IMR-90 (cell line): ENCODE data around the gene MIA2. TPM values are rescaled to one million over a fixed set of nuclear protein-coding genes. Genes with fewer than 3 reads are reported as not detected.

Experiments used
- ATAC-seq: fragments of 200-7000 bp; cut with Tn5 transposase; 2 replicates; pipeline ENCODE4 v1.9.1; 2020; ENCODE audit warnings: low read depth, mild to moderate bottlenecking, moderate library complexity
- BruUV-seq: library from RNA; stranded (reverse); fragments of 400-500 nt; replicated peaks from 2 replicates; lab custom pipeline; 2021; lab: Mats Ljungman, UMichigan
- CTCF ChIA-PET: fragments of 300-600 bp; formaldehyde crosslinking; extraction: SDS; loops from one replicate; lab custom pipeline; 2021; ENCODE audit warnings: antibody characterized with exemption; lab: Yijun Ruan, JAX
- POLR2A ChIA-PET: fragments of 300-600 bp; sonication (Branson Sonifier 250); formaldehyde crosslinking; loops from one replicate; lab custom pipeline; 2022; ENCODE audit warnings: antibody characterized with exemption; ENCODE audit not compliant: unreplicated experiment; lab: Charles Lee
- DNase-seq: peaks from one replicate; pipeline ENCODE4 v3.0.0; 2013
- H2AFZ ChIP-seq: replicated peaks from 2 replicates; pipeline ENCODE3; 2013; ENCODE audit warnings: low read length, mild to moderate bottlenecking; ENCODE audit not compliant: poor library complexity
- H2AK5ac ChIP-seq: 2 replicates; pipeline ENCODE4 v1.6.1; 2013; ENCODE audit warnings: low read depth, low read length, inconsistent platforms
- H2AK9ac ChIP-seq: replicated peaks from 2 replicates; pipeline ENCODE3; 2013; ENCODE audit warnings: mild to moderate bottlenecking, low read depth, low read length, moderate library complexity; ENCODE audit not compliant: poor library complexity
- H2BK120ac ChIP-seq: 2 replicates; pipeline ENCODE4 v1.6.1; 2013; ENCODE audit warnings: low read depth, low read length, inconsistent platforms
- H2BK15ac ChIP-seq: 3 replicates; pipeline ENCODE4 v1.6.1; 2013; ENCODE audit warnings: low read depth, low read length, inconsistent platforms
- H2BK20ac ChIP-seq: 2 replicates; pipeline ENCODE4 v1.6.1; 2013; ENCODE audit warnings: low read depth, mild to moderate bottlenecking, inconsistent platforms, low read length, moderate library complexity
- H2BK5ac ChIP-seq: 2 replicates; pipeline ENCODE4 v1.6.1; 2013; ENCODE audit warnings: mild to moderate bottlenecking, low read depth, low read length, inconsistent platforms; ENCODE audit not compliant: poor library complexity, severe bottlenecking
- H3K14ac ChIP-seq: replicated peaks from 2 replicates; pipeline ENCODE4 v1.6.1; 2013; ENCODE audit warnings: low read depth, low read length, inconsistent platforms
- H3K18ac ChIP-seq: 2 replicates; pipeline ENCODE4 v1.6.1; 2013; ENCODE audit warnings: low read depth, low read length, control low read depth
- H3K23ac ChIP-seq: 2 replicates; pipeline ENCODE4 v1.6.1; 2013; ENCODE audit warnings: low read depth, low read length, inconsistent platforms
- H3K27ac ChIP-seq: 2 replicates; pipeline ENCODE4 v1.5.1; 2013; ENCODE audit warnings: mild to moderate bottlenecking, control low read depth, low read length; ENCODE audit not compliant: insufficient read depth
- H3K27me3 ChIP-seq: 2 replicates; pipeline ENCODE4 v1.6.1; 2013; ENCODE audit warnings: low read length; ENCODE audit not compliant: control insufficient read depth, insufficient read depth
- H3K36me3 ChIP-seq: 2 replicates; pipeline ENCODE4 v1.6.1; 2013; ENCODE audit warnings: low read length, mixed read lengths; ENCODE audit not compliant: control insufficient read depth, insufficient read depth
- H3K4ac ChIP-seq: 2 replicates; pipeline ENCODE4 v1.6.1; 2013; ENCODE audit warnings: low read depth, low read length, inconsistent platforms
- H3K4me1 ChIP-seq: 2 replicates; pipeline ENCODE4 v1.6.1; 2013; ENCODE audit warnings: low read length, mixed read lengths; ENCODE audit not compliant: control insufficient read depth, insufficient read depth
- H3K4me2 ChIP-seq: 2 replicates; pipeline ENCODE4 v1.6.1; 2013; ENCODE audit warnings: low read depth, mild to moderate bottlenecking, control low read depth, low read length, moderate library complexity
- H3K4me3 ChIP-seq: 2 replicates; pipeline ENCODE4 v1.5.1; 2013; ENCODE audit warnings: low read depth, mild to moderate bottlenecking, control low read depth, low read length, moderate library complexity; ENCODE audit not compliant: insufficient read depth
- H3K56ac ChIP-seq: 2 replicates; pipeline ENCODE4 v1.6.1; 2013; ENCODE audit warnings: low read length, inconsistent platforms; ENCODE audit not compliant: insufficient read depth; ENCODE audit errors: extremely low read depth
- H3K79me1 ChIP-seq, 2 experiments: 2 replicates each; pipeline ENCODE4 v1.6.1; 2013; ENCODE audit warnings: low read length in 2 of 2, inconsistent platforms in 1 of 2, low read depth in 1 of 2
- H3K9ac ChIP-seq: 2 replicates; pipeline ENCODE4 v1.6.1; 2013; ENCODE audit warnings: low read depth, low read length, control low read depth
- H3K9me1 ChIP-seq: 2 replicates; pipeline ENCODE4 v1.6.1; 2013; ENCODE audit warnings: low read length, inconsistent platforms; ENCODE audit not compliant: insufficient read depth
- H3K9me3 ChIP-seq: 2 replicates; pipeline ENCODE4 v1.6.1; 2013; ENCODE audit warnings: low read length; ENCODE audit not compliant: control insufficient read depth, insufficient read depth
- H4K20me1 ChIP-seq: 2 replicates; pipeline ENCODE4 v1.6.1; 2013; ENCODE audit warnings: low read length, inconsistent platforms; ENCODE audit not compliant: insufficient read depth
- H4K5ac ChIP-seq: 2 replicates; pipeline ENCODE4 v1.6.1; 2013; ENCODE audit warnings: mild to moderate bottlenecking, low read depth, low read length, control low read depth
- H4K8ac ChIP-seq, 2 experiments: 2 replicates each; pipeline ENCODE4 v1.6.1; 2013; ENCODE audit warnings: low read depth in 2 of 2, low read length in 2 of 2, control low read depth in 1 of 2, inconsistent platforms in 1 of 2
- H4K91ac ChIP-seq: 2 replicates; pipeline ENCODE4 v1.6.1; 2013; ENCODE audit warnings: low read depth, low read length, inconsistent platforms; ENCODE audit not compliant: insufficient read depth
- BHLHE40 ChIP-seq: fragments of 150-350 bp; IDR thresholded peaks from 2 replicates; pipeline ENCODE4 v1.6.1; 2016; ENCODE audit warnings: mild to moderate bottlenecking, low read depth, low read length
- CEBPB ChIP-seq: IDR thresholded peaks from 2 replicates; pipeline ENCODE4 v1.6.1; 2012; ENCODE audit warnings: low read depth, low read length, improper control_type of control experiment
- CHD1 ChIP-seq: IDR thresholded peaks from 2 replicates; pipeline ENCODE4 v1.6.1; 2012; ENCODE audit warnings: low read depth, low read length, improper control_type of control experiment
- CTCF ChIP-seq: conservative IDR thresholded peaks from 2 replicates; pipeline ENCODE4 v1.5.1; 2012; ENCODE audit warnings: mild to moderate bottlenecking, low read depth, low read length, improper control_type of control experiment
- ELK1 ChIP-seq: fragments of 150-350 bp; IDR thresholded peaks from 2 replicates; pipeline ENCODE4 v1.6.1; 2016; ENCODE audit warnings: low read depth, mild to moderate bottlenecking, low read length, moderate library complexity, borderline replicate concordance
- FOS ChIP-seq: fragments of 150-350 bp; IDR thresholded peaks from 2 replicates; pipeline ENCODE4 v1.6.1; 2016; ENCODE audit warnings: low read depth, low read length
- MAFK ChIP-seq: IDR thresholded peaks from 2 replicates; pipeline ENCODE4 v1.6.1; 2012; ENCODE audit warnings: low read depth, low read length, improper control_type of control experiment
- MAZ ChIP-seq: IDR thresholded peaks from 2 replicates; pipeline ENCODE4 v1.6.1; 2012; ENCODE audit warnings: low read depth, mild to moderate bottlenecking, low read length, improper control_type of control experiment, moderate library complexity, borderline replicate concordance
- MXI1 ChIP-seq: IDR thresholded peaks from 2 replicates; pipeline ENCODE4 v1.6.1; 2012; ENCODE audit warnings: low read depth, mild to moderate bottlenecking, low read length, moderate library complexity, borderline replicate concordance
- NFE2L2 ChIP-seq: fragments of 150-350 bp; IDR thresholded peaks from 2 replicates; pipeline ENCODE4 v1.6.1; 2016; ENCODE audit warnings: low read depth, mild to moderate bottlenecking, low read length
- RAD21 ChIP-seq: IDR thresholded peaks from 2 replicates; pipeline ENCODE4 v1.6.1; 2012; ENCODE audit warnings: low read length, improper control_type of control experiment
- RCOR1 ChIP-seq: IDR thresholded peaks from 2 replicates; pipeline ENCODE4 v1.6.1; 2012; ENCODE audit warnings: mild to moderate bottlenecking, low read length, improper control_type of control experiment; ENCODE audit not compliant: insufficient replicate concordance
- RFX5 ChIP-seq: IDR thresholded peaks from 2 replicates; pipeline ENCODE4 v1.8.0; 2012; ENCODE audit warnings: low read depth, mild to moderate bottlenecking, low read length, moderate library complexity
- SMC3 ChIP-seq: fragments of 150-350 bp; IDR thresholded peaks from 2 replicates; pipeline ENCODE4 v1.6.1; 2016; ENCODE audit warnings: low read depth, mild to moderate bottlenecking, antibody characterized with exemption, low read length, moderate library complexity
- USF2 ChIP-seq: fragments of 150-350 bp; IDR thresholded peaks from 2 replicates; pipeline ENCODE4 v1.6.1; 2017; ENCODE audit warnings: mild to moderate bottlenecking, antibody characterized with exemption, low read length, low read depth
- WGBS, 2 experiments: methylation state at CpG; one replicate each; pipeline versions ENCODE4 v1.1.5 to v1.1.7; 2013; ENCODE audit warnings: missing lambda C conversion rate in 2 of 2; ENCODE audit not compliant: insufficient read length in 1 of 2; ENCODE audit errors: extremely low coverage in 2 of 2; 5-methylcytosine and 5-hydroxymethylcytosine counted together
- dilution Hi-C: fragments of 300-500 bp; cut with HindIII; formaldehyde crosslinking; loops from one replicate; pipeline ENCODE4 v1.14.3; 2018; ENCODE audit warnings: low sequenced_read_pairs; ENCODE audit not compliant: unreplicated experiment
- in situ Hi-C: fragments of 300-500 bp; cut with MboI; formaldehyde crosslinking; loops from 3 replicates; pipeline ENCODE4 v1.14.3; 2019; ENCODE audit warnings: low sequenced_read_pairs, inconsistent platforms, mixed read lengths
- intact Hi-C: fragments of 100-400 bp; cut with micrococcal nuclease; formaldehyde crosslinking; loops from 2 replicates; pipeline ENCODE4 v1.10.0; 2022
- polyA plus RNA-seq, 3 experiments: library from polyadenylated mRNA; depleted of rRNA; stranded (reverse); fragments of >200 nt; gene quantifications; 2 replicates each; pipeline ENCODE4 v1.2.3, GENCODE V29; 2012; ENCODE audit warnings: low replicate concordance in 1 of 3
- total RNA-seq: library from RNA; depleted of rRNA; stranded (reverse); fragments of >200 nt; gene quantifications from 2 replicates; pipeline ENCODE4 v1.2.3, GENCODE V29; 2012

Gene MIA2
- total and polyA plus RNA-seq, 2 of the 4 experiments (the other 2 are of a cell fraction) = 3.9 to 6.8 TPM

- no TSS peak for BruUV-seq
- Histone ChIP-seq H2BK15ac (no peak overlapping the region), H2BK120ac (no peak overlapping the region), H4K91ac (no peak overlapping the region), H3K4me1 (no peaks in the 10 kb centered on the region), H3K14ac (no peak overlapping the region), H4K5ac (no peak overlapping the region), H3K4me2 (no peak overlapping the region), H2BK20ac (no peak overlapping the region), H4K8ac (no peak overlapping the region), H2BK5ac (no peak overlapping the region), H2AK9ac (no peak overlapping the region), H3K9ac (no peak overlapping the region), H3K18ac (no peak overlapping the region), H3K9me1 (0 out of 2 replicates have a peak, but pooled peaks cover 3% of the 10 kb centered on the region), H3K23ac (no peak overlapping the region), H3K36me3 (peaks cover 3% of the 10 kb centered on the region; the same call in 1 of the 2 replicates), H3K79me1 (peaks cover 19 to 43% of the 10 kb centered on the region in 2 experiments), H3K27ac (no peak overlapping the region), H3K4me3 (no peak overlapping the region), H3K27me3 (no peaks in the 10 kb centered on the region), H2AK5ac (no peak overlapping the region), H2AFZ (no peak overlapping the region), H4K20me1 (peaks cover 3% of the 10 kb centered on the region; the same call in 1 of the 2 replicates), H3K9me3 (no peaks in the 10 kb centered on the region; the same call in 1 of the 2 replicates), H3K4ac (no peak overlapping the region), H3K56ac (no peak overlapping the region)
- DNase-seq = no peak
- no peak for ATAC-seq
- in situ Hi-C loops = no loop called here
- POLR2A ChIA-PET = no interaction called here
- intact Hi-C loops = no loop called here
- CTCF ChIA-PET = no interaction called here
- TF ChIP-seq CTCF = no peak
- no peak for TF ChIP-seq RFX5
- no peak for TF ChIP-seq SMC3
- TF ChIP-seq CHD1 = no peak
- TF ChIP-seq USF2 = no peak
- TF ChIP-seq BHLHE40 = no peak
- TF ChIP-seq CEBPB = no peak
- no peak for TF ChIP-seq ELK1
- TF ChIP-seq MXI1 = no peak
- TF ChIP-seq NFE2L2 = no peak
- TF ChIP-seq RAD21 = no peak
- no peak for TF ChIP-seq MAZ
- no peak for TF ChIP-seq MAFK
- TF ChIP-seq FOS = no peak
- TF ChIP-seq RCOR1 = no peak
- dilution Hi-C loops = no loop called here
- WGBS, 2 experiments = 100% methylated on average over 2 of the region's 5 CpGs; no CpG with 5 or more reads in 1 of the 2 experiments
Measured at GRCh38 chr14:39275395-39275794, 41.7 kb downstream of the MIA2 start.
